GM19025 (cell line): ENCODE measurements around the gene GALNT9.

Experiments
- ATAC-seq: cut with Tn5 transposase; IDR thresholded peaks from one replicate; pipeline ENCODE4 v1.9.1; 2021; ENCODE audit warnings: mild to moderate bottlenecking, low read depth, moderate library complexity; ENCODE audit not compliant: unreplicated experiment

GALNT9 gene

DNA sequence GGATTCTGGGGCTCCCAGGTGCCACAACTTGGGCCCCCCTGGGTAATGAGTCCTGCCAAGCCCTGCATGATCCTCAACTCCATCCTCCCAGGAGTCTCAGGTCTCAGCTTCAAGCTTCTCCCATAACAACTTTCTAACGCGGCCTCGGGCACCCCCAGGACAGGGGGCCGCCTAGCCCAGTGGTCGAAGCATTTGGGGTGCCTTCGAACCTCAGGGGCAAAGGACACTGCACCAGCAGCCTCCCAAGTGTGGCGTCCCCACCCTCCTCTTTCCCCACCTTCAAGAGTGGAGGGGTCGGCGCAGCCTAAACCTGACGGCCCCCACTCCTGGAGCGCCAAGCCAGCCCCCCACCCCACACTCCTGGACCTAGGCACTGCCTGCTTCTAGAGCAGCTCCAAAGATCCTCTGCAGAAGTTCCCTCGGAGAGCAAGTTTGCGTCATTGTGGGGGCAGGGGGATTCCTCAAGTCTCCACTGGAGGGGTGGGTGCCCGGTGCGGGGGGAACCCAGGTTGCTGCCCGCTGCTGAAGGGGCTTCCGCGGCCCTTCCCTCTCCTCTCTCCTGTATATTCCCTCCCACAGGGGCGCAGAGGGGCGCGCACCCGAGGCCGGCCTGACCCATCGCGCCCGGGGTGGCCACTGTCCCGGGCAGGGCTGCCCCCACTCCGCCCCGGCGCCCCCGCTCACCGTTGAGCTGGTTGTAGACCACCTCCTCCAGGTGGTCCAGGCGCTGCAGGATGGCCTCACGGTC is 933 bp downstream of the GALNT9 start:
- ATAC-seq = no peak

- ATAC-seq = no peak
These were observed 1.8 kb downstream of the GALNT9 start for GRCh38 chr12:132327336-132328171.

GRCh38 chr12:132326646-132327045 is 2.7 kb downstream of the GALNT9 start:
- ATAC-seq = no peak

- ATAC-seq = no peak
These were observed 3.7 kb downstream of the GALNT9 start for GRCh38 chr12:132325733-132326130.

GRCh38 chr12:132324841-132325732 is 4.3 kb downstream of the GALNT9 start:
- no peak for ATAC-seq

- no peak for ATAC-seq
These were observed 5.2 kb downstream of the GALNT9 start for GRCh38 chr12:132324173-132324572.

DNA sequence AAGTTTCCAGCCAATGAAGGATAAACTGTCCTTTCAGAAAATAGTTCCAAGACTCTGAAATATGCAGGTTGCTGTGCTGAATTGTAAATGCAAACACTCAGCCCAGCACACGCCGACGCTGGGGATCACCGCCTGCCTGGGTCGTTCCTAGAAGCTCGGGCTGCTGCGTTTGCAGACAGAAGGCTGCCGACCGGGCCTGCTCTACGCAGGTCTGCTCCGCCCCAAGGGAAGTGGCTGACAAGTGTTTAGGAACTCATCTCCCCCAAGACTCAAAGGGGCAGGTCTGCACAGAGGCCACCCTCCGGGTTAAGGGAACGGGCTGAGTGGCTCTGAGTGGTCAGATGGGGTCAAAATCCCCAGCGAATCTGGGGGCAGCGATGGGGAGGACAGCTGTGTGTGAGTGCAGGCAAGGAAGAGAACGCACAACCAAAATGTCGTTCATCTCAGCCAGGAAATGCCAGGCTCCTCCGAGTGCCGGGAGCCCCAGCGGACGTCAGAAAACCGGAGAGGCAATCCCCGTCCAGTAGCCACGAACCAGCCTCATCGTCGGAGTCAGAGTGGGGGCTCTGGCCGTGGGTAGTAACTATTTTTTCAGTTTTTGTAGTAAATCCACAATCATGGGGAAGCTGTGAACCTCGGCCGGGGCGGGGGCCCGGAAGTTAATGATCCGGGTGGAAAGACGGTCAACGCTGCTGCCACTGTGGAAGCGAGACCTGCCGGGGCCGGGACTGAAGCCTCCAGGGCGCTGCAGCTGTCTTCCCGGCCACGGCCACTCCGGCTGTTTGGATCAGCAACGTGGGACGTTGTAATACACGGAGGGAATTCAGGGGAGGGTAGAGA is 6.0 kb downstream of the GALNT9 start:
- no peak for ATAC-seq

DNA sequence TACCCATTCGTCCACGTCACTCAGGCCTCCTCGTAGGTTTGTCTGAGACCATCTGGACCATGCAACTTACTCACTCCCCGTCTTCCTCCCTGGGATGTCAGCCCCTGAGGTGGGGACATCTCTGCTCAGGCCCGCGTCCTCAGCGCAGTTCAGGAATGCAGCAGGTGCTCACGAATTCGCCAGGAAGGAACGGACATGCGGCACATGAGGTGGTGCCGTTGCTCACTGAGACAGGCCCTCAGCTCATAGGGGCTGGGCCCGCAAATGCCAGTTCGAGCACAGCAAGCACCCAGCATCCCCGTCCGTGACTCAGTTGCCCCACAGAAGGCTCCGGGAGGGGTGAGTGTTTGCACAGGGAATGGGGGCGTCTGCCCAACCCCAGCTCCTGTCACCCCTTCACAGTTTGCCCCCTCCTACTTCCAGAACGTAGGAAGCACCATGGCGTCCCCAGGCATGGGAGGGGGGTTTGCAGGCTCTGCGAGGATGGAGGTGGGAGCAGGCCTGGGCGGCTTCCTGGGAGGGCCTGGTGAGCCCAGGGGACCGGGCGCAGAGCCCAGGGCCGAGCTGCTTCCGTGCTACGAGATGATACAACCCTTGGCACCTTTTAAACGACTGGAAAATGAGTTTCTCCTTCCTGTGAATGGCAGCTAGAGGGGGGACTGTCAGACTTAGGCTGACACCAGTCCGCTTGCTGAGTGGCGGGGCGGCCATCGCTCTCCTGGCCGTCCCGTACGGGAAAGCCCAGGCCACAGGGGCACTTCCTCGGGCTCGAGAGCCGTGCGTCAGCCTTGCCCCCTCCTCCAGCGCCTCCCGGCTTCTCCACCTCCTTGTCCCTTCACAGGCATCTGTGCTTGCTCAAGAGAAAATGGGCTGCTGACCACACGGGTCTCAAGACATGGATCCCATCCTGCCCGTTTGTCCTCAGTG is 6.9 kb downstream of the GALNT9 start:
- no peak for ATAC-seq

- no peak for ATAC-seq
These were observed 7.9 kb downstream of the GALNT9 start for GRCh38 chr12:132321321-132322118.

GRCh38 chr12:132320767-132321211 is 8.6 kb downstream of the GALNT9 start:
- ATAC-seq = no peak

GRCh38 chr12:132319991-132320570 is 9.3 kb downstream of the GALNT9 start:
- ATAC-seq = no peak

- no peak for ATAC-seq
These were observed 9.9 kb downstream of the GALNT9 start for GRCh38 chr12:132319359-132319950.

DNA sequence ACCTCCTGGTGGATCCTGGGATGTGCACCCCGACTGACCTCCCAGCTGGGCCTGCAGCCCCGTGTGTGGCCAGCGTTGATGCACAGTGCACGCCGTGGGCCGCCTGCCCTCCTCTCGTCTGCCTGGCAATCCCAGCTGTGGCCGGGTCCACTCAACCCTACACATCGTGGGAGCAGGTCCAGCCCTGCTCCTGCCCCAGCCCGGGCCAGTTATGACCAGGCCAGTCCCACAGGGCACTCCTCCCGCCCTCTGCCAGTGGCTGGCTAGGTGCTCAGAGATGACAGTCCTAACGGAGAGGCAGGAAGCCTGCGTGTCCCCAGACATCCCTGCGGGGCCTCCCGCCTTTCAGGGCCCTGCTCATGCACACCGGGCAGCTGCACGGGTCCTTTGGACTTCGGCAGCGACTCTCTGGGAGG is 10.8 kb downstream of the GALNT9 start:
- ATAC-seq = no peak

GRCh38 chr12:132318135-132318534 is 11.3 kb downstream of the GALNT9 start:
- no peak for ATAC-seq

DNA sequence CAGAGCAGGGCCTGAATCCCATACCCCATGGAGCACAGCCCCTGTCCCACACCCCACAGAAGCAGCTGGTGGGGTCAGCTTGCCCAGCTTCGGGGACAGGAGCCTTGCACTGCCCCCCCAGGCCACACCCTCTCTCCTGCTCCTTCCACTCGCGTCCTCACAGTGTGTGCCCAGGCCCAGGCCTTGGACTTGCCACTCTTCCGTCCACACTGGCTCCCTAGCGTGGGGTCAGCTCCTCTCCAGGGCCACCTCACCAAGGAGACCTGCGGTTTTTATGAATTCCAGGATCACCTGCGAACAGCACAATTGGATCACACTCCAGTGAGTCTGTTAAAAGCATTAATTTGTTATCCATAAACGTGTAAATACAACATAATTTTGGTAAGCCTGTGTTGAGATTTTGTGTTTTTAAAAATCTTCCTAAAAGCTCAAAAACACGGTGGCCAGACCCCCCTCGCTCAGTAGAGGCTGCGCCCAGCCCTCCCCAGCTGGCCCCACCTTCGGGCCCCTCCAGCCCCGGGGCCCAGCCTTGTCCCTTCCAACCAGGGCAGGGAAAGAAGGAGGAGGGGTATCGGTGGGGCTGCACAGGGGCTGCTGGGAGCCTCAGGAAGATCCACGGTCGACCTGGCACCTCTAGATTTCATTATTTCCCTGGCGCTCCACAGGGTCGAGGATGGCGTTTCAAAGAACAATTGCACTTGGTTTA is 12.0 kb downstream of the GALNT9 start:
- ATAC-seq = no peak

DNA sequence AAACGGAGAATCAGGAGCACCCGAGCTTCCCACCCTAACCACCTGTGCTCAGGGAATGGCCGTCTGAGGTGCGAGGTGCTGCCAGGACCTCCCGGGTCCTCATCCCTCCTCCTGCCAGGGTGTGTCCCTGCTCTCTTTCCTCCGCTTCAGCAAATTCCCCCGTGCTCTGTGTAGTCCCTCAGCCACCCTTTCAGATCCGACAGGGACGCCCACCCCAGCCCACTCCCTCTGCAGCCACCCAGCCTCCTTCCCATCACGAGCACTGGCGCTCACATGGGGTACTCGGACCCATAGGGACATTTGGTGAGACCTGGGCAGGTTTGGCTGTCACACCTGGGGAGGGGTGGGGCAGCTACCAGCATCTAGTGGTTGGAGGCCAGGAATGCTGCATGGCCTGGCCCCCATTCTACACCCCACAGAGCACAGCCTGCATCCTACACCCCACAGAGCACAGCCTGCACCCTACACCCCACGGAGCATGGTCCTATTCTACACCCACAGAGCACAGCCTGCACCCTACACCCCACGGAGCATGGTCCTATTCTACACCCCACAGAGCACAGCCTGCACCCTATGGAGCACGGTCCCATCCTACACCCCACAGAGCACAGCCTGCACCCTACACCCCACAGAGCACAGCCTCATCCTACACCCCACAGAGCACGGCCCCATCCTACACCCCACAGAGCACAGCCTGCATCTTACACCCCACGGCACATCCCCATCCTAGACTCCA is 12.7 kb downstream of the GALNT9 start:
- ATAC-seq = no peak
